Nephron (organoid): ENCODE data around the gene USP36.

ENCODE experiments used
- H3K27ac Mint-ChIP-seq, 3 experiments: 2 replicates each; pipeline ENCODE4 v1.8.0; 2020; ENCODE audit warnings: mixed read lengths in 3 of 3, mild to moderate bottlenecking in 2 of 3, moderate library complexity in 1 of 3
- H3K27me3 Mint-ChIP-seq: 2 replicates; pipeline ENCODE4 v1.8.0; 2021; ENCODE audit warnings: low read depth, mild to moderate bottlenecking, moderate library complexity, mixed read lengths
- H3K36me3 Mint-ChIP-seq: 2 replicates; pipeline ENCODE4 v1.8.0; 2020; ENCODE audit warnings: low read depth, mixed read lengths
- H3K4me1 Mint-ChIP-seq: 2 replicates; pipeline ENCODE4 v1.8.0; 2020; ENCODE audit warnings: mixed read lengths
- H3K4me3 Mint-ChIP-seq, 3 experiments: 2 replicates each; pipeline ENCODE4 v1.8.0; 2020; ENCODE audit warnings: mild to moderate bottlenecking in 3 of 3, mixed read lengths in 3 of 3, moderate library complexity in 2 of 3
- H3K9me3 Mint-ChIP-seq: 2 replicates; pipeline ENCODE4 v1.8.0; 2020; ENCODE audit warnings: mixed read lengths
- CTCF ChIP-seq, 3 experiments: fragments of 200-600 bp; sonication (generic); IDR thresholded peaks; one replicate each; pipeline ENCODE4 v1.5.0; 2021; ENCODE audit warnings: antibody characterized with exemption in 3 of 3; ENCODE audit not compliant: unreplicated experiment in 3 of 3

USP36 gene

GRCh38 chr17:78864117-78864516 is 23.5 kb upstream of the USP36 start:
- TF ChIP-seq CTCF (IDR thresholded peaks at IDR 0.05; ENCODE audit: unreplicated experiment in 3 of 3), result no peak
- no peak overlapping the region for H3K4me3 Mint-ChIP-seq
- peaks cover 30% of the 10 kb centered on the region for H3K36me3 Mint-ChIP-seq
- no peak overlapping the region for H3K27ac Mint-ChIP-seq
- H3K4me1 Mint-ChIP-seq, result no peaks in the 10 kb centered on the region
- no peaks in the 10 kb centered on the region for H3K9me3 Mint-ChIP-seq
- no peaks in the 10 kb centered on the region for H3K27me3 Mint-ChIP-seq

GRCh38 chr17:78862073-78863023 is 21.7 kb upstream of the USP36 start:
- Mint-ChIP-seq H3K4me1 (no peaks in the 10 kb centered on the region), H3K27ac (no peak overlapping the region), H3K4me3 (no peak overlapping the region), H3K36me3 (peaks cover 29% of the 10 kb centered on the region), H3K9me3 (no peaks in the 10 kb centered on the region), H3K27me3 (no peaks in the 10 kb centered on the region)
- TF ChIP-seq CTCF (IDR thresholded peaks at IDR 0.05; ENCODE audit: unreplicated experiment in 3 of 3), result no peak

GRCh38 chr17:78861229-78861628 is 20.6 kb upstream of the USP36 start:
- Mint-ChIP-seq H3K27me3 (no peaks in the 10 kb centered on the region), H3K27ac (no peak overlapping the region), H3K4me3 (no peak overlapping the region), H3K36me3 (peaks cover 35% of the 10 kb centered on the region), H3K9me3 (no peaks in the 10 kb centered on the region), H3K4me1 (no peaks in the 10 kb centered on the region)
- no peak for TF ChIP-seq CTCF (IDR thresholded peaks at IDR 0.05; ENCODE audit: unreplicated experiment in 3 of 3)

- no peak for TF ChIP-seq CTCF (IDR thresholded peaks at IDR 0.05; ENCODE audit: unreplicated experiment in 3 of 3)
- no peaks in the 10 kb centered on the region for H3K27me3 Mint-ChIP-seq
- no peak overlapping the region for H3K4me3 Mint-ChIP-seq
- no peaks in the 10 kb centered on the region for H3K4me1 Mint-ChIP-seq
- no peaks in the 10 kb centered on the region for H3K9me3 Mint-ChIP-seq
- peaks cover 41% of the 10 kb centered on the region for H3K36me3 Mint-ChIP-seq
- no peak overlapping the region for H3K27ac Mint-ChIP-seq
These were observed 18.4 kb upstream of the USP36 start for GRCh38 chr17:78859051-78859450.

GRCh38 chr17:78857266-78857665 is 16.7 kb upstream of the USP36 start:
- Mint-ChIP-seq H3K36me3 (peaks cover 44% of the 10 kb centered on the region), H3K4me3 (no peak overlapping the region), H3K27ac (no peak overlapping the region), H3K9me3 (no peaks in the 10 kb centered on the region), H3K27me3 (no peaks in the 10 kb centered on the region), H3K4me1 (no peaks in the 10 kb centered on the region)
- no peak for TF ChIP-seq CTCF (IDR thresholded peaks at IDR 0.05; ENCODE audit: unreplicated experiment in 3 of 3)
